GM18951 (cell line): Measurements from ENCODE around the gene FAM162B.

ENCODE experiments used
- POLR2A ChIP-seq: IDR thresholded peaks from 4 replicates; pipeline ENCODE4 v1.6.1; 2011; ENCODE audit warnings: mild to moderate bottlenecking; ENCODE audit not compliant: insufficient read length, insufficient read depth; ENCODE audit errors: extremely low read depth
- in situ Hi-C: fragments of 300-500 bp; cut with MboI; formaldehyde crosslinking; loops from one replicate; pipeline ENCODE4 v1.12.0; 2022; ENCODE audit warnings: low sequenced_read_pairs, mixed read lengths, inconsistent platforms; ENCODE audit not compliant: unreplicated experiment

Gene FAM162B

GRCh38 chr6:116764961-116765841, at the start of gene FAM162B:
Gene FAM162B, minus strand, starts transcription at chr6:116765719. Its CDS starts 143 bp downstream, at chr6:116765576.
- no peak for TF ChIP-seq POLR2A
- in situ Hi-C loops = no loop called here

GRCh38 chr6:116812051-116812650, 46.6 kb upstream of the FAM162B start:
- in situ Hi-C loops = no loop called here
- TF ChIP-seq POLR2A = no peak

GRCh38 chr6:116801971-116802370, 36.5 kb upstream of the FAM162B start:
- TF ChIP-seq POLR2A = no peak
- in situ Hi-C loops = no loop called here

GRCh38 chr6:116799945-116800344, 34.4 kb upstream of the FAM162B start:
- in situ Hi-C loops = no loop called here
- TF ChIP-seq POLR2A = no peak

- in situ Hi-C loops = no loop called here
- no peak for TF ChIP-seq POLR2A
These were observed 32.1 kb upstream of the FAM162B start for GRCh38 chr6:116797585-116797984.

GRCh38 chr6:116793224-116793623, 27.7 kb upstream of the FAM162B start:
- TF ChIP-seq POLR2A = no peak
- in situ Hi-C loops = no loop called here

GRCh38 chr6:116783852-116784251, 18.3 kb upstream of the FAM162B start:
- TF ChIP-seq POLR2A = no peak
- in situ Hi-C loops = no loop called here

GRCh38 chr6:116779573-116780164, 14.2 kb upstream of the FAM162B start:
- TF ChIP-seq POLR2A = no peak
- in situ Hi-C loops = no loop called here

- no peak for TF ChIP-seq POLR2A
- in situ Hi-C loops = no loop called here
These were observed 8.4 kb upstream of the FAM162B start for GRCh38 chr6:116773886-116774285.

GRCh38 chr6:116772450-116772849, 6.9 kb upstream of the FAM162B start:
- in situ Hi-C loops = no loop called here
- TF ChIP-seq POLR2A = no peak

- in situ Hi-C loops = no loop called here
- TF ChIP-seq POLR2A = no peak
These were observed 2.2 kb upstream of the FAM162B start for GRCh38 chr6:116767715-116768114.

GRCh38 chr6:116766506-116767176, 1.1 kb upstream of the FAM162B start:
- TF ChIP-seq POLR2A = no peak
- in situ Hi-C loops = no loop called here

GRCh38 chr6:116764629-116764960, 924 bp downstream of the FAM162B start:
- in situ Hi-C loops = no loop called here
- TF ChIP-seq POLR2A = no peak
